Stimulated activated CD4-positive, alpha-beta T cell treated with anti-CD3 and anti-CD28 coated beads, Interleukin-12 subunit alpha, Interleukin-12 subunit beta, amount 100 ng/mL, for 48 hours (primary cell): ENCODE results near the gene TTLL1.
A peak's percentile ranks its signal among the peaks of the same experiment; 100 is the strongest.
"Not testable (repeated sequence)": the region's sequence is repeated elsewhere in the genome, so short reads cannot be mapped to it uniquely, and the experiment has no call there.

Source experiments
- DNase-seq, 3 donors: peaks; one replicate each; pipeline ENCODE4 v3.0.0-alpha.2; 2020; ENCODE audit warnings: low read depth in 2 of 3, low spot score in 1 of 3

TTLL1 gene

DNA sequence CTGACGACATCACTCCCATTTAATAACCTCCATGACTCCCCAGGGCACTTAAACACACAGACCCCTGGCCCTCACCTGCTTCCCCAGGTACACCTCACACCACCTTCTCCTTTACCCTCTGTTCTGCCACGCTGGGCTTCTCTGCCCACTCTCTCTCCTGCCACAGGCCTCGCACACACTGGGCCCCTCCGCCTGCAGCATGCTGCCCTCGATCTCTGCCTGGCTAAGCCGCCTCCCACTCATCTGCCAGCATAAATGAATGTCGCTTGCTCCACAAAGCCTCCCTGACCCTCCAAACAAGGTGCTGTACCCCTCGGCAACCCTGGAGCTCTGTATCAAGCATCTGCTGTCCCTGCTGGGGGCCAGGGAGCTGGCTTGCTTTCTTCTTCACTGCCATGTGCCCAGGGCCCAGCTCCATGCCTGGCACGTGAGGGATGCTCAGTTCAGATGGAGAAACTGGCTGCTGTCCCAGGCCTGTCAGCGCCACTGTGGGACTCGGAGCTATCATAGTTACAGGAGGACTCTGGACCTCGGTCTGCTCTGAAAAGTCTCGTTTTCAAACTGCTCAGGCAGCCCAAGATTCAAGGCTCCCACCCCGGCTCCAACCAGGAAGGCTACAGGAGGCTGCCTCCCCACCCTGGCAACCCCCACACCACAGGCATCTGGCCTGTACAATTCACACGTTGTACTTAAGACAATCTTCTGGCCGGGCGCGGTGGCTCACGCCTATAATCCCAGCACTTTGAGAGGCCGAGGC is 11.9 kb downstream of the TTLL1 start:
- no peak for DNase-seq

DNA sequence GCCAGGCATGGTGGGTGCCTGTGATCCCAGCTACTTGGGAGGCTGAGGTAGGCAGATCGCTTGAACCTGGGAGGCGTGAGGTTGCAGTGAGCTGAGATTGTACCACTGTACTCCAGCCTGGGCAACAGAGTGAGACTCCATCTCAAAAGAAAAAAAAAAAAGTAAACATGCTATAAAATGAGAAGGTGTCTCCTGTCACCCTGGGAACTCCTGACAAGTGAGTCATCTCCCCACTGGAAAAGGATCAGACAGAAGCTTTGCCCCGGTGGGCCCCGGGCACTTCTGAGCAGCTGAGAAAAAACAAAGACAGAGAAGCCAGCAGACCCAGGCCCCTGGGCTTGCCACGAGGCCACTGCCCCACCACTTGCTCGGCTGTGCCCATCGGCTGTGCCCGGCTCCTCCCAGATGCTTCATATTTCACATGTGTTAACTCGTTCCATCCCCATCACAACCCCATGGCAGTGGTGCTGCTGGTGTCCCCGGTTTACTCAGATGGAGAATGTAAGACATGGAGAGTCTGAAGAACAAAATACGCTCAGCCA is 22.3 kb downstream of the TTLL1 start:
- no peak for DNase-seq

DNA sequence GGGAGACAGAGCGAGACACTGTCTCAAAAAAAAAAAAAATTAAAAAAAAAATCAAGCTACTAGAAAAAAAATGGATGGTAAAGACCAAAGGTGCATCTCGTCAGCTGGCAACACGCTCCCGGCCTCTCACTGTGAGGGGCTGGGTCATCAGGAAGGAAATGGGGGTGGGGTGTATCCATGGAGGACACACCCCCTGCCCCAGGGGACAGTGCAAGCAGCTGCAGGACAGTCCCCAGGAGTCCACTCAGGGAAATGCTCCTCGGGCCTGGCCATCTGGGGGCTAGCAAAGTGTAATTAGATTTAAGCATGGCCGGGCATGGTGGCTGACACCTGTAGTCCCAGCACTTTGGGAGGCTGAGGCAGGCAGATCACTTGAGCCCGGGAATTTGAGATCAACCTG is 23.1 kb downstream of the TTLL1 start:
- DNase-seq, result no peak

DNA sequence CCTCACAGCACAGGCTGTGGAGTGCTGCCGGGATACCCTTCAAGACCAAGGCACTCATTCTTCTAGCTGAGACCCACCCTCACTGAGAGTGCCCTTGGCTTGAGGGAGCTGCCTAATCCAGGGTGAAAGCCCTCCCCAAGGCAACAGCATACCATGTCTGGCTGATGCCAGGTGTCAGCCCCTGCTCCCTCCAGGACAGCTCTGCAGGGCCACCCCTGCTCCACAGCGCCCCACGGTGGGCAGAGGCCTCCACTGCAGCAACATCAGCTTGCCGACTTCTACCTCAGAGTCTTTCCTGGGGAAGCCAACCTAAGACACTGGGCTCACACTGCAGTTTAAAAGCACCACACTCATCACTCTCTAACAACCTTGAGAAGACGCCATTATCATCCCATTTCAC is 29.0 kb downstream of the TTLL1 start:
- peak; percentile 39 to 50 (median 45) for DNase-seq

DNA sequence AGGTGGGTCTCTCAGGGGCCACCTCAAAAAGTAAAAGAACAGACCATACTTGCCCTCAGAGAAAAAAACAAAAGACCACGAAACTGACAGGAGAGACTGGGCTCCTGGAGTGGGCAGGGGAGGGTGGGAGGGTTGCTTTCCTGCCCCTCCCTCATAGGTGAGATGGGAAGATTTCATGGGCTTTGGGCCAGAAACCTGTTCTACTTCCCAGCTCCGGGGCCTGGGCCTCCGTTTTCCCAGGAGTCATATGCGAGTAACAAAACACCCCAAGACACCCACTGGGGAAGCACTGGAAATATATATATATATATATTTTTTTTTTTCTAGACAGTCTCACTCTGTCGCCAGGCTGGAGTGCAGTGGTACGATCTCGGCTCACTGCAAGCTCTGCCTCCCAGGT is 31.6 kb downstream of the TTLL1 start:
- DNase-seq, result no peak

DNA sequence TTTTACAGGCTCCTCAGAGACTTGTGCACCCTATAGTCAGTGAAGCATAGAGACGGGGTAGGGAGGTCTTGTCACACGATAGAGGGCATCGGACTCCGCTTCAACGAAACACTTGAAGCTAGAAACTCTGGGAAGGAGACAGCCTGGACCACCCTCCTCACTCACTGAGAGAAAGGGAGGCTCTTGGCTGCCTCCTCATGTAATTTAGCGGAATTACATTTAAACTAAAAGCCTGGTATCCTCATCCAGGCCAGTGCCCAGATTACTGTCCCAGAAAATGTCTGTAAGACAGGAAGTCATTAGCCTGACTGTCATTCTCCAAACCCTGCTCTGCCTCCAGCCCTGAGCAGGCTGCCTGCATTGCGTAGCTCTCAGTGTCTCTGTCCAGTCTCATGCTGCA is 36.0 kb downstream of the TTLL1 start:
- no peak for DNase-seq

DNA sequence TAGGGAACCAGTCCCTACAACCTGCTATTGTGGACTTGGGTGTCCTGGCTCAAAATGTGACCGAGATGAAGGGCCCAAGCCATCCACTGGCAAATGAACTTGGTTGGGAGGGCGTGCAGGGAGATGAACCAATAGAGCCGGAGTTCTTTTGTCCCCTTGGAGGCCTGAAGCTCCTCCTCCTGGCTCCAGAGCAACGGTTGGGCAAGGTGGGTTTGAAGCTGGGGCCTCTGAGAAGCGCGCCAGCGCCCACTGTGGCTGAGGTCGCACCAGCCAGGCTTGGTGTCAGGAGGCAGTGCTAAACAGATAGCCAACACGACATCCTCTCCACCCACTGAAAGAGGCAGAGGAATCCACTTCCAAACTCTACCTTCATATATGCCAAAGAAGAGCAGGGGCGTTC is 38.2 kb downstream of the TTLL1 start:
- DNase-seq, result no peak

DNA sequence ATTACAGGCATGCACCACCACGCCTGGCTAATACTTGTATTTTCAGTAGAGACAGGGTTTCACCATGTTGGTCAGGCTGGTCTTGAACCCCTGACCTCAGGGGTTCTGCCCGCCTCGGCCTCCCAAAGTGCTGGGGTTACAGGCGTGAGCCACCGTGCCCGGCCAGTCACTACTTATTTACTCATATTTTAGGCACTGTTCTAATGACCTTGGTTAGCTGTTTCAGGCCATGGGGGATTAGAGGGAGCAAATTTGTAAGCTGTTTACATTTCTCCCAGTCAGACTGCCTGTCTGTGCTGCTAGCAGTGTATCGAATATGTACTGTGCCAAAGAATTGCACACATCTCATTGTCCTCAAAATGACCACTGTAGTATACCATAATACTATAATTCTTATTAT is 41.6 kb downstream of the TTLL1 start:
- no peak for DNase-seq

DNA sequence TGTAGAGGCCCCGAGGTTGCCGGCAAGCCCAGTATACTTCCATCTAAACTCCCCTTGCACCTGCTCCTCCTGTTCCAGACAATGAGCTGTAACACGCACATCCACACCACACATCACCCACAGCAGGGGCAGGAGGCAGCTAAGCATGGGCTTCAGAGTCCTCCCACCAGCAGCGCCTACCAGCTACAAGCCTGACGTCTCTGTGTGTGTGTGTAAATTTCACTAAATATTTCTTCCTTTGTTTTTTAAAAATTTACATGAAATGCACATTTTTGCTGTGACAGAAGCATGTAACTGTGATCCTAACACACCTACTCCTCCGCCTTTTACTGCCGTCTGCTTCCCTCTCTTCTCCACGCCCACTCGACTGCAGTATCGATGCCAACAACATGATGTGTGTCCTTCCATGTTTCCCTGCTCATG is 44.9 kb downstream of the TTLL1 start:
- DNase-seq, result no peak

DNA sequence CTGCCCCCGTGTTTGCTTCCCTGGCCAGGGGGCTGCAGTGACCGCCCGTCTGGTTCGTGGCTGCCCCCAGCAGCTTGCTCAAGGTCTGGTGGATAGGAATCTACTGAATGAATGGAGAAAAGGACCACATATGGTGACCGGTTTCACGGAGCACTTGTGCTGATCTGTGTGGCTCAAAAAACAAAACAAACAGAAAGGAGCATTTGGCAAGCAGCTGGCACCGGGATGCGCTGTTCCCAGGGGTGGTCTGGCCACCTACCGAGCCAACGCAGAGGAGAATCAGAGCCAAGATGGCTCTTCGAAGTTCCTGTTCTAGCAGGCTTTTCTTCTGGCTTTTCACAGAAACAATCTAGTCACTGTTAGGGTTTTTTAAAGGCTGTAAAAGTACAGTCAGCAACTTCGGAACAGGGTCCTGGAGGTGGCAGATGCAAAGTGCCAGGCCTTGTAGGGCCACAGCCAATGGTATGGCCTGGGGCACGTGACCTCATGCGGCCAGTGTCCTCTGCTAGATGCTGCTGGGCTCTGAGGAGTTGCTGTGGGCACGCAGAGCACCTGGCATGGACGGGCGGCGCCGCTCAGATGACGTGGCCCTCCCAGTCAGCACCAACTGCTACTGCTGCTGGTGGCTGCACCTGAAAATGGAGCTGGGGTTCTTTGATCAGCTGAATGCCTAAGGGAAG is 47.0 kb downstream of the TTLL1 start:
- no peak for DNase-seq

DNA sequence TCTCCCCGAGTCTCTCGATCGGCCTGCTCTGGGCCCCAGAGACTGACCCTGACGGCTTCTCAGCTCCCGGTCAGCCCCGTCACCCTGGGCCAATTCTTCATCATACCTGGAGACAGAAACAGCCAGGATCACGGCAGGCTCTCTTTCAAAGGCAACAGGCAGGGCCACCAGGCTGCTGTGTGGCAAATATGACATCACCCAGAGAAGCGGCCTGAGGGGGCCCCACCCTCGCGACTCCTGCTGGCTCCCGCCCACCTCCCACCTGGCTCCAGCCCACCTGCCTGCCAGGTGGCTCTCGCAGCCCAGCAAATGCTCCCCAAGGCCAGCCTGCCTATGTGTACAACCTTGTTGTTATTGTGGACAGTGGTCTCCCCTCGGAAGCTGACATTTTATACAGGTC is 49.4 kb downstream of the TTLL1 start:
- DNase-seq, result no peak

DNA sequence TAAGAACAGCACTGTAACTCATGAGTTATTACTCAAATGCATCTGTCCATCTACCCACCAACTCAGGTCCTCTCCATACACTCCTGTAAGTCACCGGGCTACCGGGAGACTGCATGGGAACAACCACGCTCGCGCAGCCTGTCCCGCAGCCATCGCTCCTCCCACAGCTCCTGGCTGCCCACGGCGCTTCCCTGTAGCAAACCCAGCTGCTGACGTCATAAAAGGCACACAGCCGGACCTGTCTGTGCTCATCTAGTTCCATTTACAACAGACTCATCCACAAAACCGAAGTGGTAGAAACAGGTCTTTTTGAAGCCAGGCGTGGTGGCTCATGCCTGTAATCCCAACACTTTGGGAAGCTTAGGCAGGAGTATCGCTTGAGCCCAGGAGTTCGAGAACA is 50.9 kb downstream of the TTLL1 start:
- no peak for DNase-seq

DNA sequence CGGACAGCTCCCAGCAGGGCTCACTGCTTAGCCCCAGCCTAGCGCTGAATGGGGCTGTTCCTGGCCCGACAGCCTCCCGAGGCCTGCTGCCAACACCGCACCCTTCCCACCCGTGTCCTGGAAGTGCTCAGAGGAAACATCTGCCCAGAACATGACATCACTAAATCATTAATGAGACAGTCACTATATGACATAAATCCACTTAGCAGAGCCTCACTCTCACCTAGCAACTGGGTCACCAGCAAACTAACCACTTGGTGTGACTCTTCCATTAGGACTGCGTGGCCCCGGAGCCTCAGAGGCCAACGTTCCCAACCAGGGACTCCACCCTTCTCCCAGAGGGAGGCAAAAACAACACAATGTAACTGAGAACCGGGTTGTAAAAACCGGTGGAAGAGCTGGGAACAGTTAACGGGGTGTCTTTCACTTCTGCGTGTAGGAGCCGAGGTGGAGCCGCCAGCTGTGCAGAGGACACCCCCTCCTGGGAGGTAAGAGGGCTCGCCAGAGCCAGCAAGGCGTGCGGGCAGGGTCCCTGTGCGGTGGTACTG is 52.8 kb downstream of the TTLL1 start:
- DNase-seq, result no peak

DNA sequence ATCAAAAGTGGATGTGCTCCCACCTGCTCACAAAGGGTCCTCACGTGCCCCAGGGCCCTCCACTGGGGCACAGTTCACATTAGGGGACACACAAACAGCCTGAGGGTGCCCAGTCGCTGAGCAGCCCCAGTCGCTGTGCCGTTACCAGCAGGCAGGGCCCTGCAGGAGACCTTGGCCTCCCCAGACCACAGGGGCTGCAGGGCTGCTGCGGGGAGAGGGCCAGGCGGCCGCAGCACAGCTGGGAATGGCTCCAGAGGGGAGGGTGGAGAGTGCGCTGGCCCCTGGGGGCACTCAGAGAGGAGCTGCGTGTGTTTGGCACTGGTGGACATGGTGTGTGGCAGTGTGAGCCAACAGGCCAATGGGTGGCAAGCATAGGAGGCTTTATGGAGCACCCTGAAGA is 53.9 kb downstream of the TTLL1 start:
- no peak for DNase-seq

DNA sequence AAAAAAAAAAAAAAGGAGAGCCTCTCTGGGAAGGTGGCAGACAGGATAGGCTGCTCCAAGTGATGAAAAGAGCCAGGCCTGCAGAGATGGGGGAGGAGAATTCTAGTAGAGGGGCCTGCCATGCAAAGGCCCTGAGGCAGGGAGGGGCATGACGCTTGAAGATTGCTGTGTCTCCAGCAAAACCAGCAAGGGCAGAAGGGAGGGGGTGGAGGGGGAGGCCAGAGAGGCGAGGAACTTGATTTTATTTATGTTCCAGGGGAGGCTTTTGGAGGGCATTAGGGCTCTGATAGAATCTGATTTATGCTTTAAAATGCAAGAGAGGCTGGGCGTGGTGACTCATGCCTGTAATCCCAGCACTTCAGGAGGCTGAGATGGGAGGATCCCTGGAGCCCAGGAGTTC is 57.6 kb downstream of the TTLL1 start:
- no peak for DNase-seq

DNA sequence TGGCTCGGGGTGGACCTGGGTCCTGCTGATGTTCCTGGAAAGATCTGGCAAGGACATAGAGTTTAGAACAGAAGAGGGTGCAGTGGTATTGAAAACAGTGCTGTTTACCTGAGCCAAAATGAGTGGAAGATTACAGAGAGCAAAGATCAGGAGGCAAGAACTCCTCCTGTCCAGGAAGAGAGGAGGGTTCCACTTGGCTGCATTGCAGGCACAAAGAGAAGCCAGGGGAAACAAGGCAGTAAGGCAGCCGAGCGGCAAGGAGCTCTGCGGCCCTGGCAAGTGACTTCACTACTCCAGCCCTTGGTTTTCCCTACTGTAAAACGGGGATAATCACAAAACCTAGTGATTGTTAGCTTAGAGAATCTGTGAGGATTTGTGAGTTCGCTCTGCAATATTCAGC is 70.6 kb downstream of the TTLL1 start:
- no peak for DNase-seq

DNA sequence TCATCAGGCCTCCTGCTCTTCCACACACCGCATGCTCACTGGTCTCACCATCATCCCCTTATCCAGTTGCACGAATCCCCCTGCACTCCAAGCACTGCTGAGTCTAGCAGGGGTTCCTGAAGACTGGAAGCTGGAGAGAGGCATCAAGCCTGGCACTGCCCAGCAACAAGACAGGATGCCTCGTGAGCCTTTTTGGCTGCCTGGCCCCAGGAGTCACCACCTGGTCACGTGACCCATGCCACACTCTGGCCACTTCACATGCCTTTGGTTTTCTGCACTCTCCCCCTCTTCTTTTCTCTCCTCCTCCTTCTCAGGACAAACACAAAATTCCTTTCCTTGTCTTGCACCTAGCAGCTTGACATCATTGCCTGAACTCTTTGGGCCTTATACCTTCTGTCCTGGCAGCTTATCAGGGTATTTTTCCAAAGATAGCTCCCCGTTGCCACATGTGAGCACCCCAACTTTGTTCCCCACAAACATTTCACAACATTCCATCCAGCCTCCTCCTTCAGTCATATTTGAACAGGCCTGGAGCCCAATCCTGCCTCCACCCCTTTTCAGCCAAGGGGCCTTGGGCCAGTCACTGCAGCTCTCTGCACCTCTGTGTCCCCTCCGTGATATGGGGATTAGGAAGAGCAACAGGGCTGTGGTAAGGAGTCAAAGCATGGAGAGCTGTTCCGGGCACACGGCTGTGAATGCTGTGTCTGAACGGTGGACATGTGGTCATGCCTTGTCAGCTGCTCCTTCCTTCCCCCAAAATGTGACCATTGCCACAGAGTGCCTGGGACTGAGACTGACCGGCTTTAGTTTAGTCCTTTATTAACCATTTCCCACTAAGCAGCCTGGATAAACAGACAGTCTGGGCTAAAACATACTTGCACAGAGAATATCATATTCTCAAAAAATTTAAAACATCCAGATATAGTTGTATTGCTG is 71.4 kb downstream of the TTLL1 start:
- DNase-seq, result no peak

DNA sequence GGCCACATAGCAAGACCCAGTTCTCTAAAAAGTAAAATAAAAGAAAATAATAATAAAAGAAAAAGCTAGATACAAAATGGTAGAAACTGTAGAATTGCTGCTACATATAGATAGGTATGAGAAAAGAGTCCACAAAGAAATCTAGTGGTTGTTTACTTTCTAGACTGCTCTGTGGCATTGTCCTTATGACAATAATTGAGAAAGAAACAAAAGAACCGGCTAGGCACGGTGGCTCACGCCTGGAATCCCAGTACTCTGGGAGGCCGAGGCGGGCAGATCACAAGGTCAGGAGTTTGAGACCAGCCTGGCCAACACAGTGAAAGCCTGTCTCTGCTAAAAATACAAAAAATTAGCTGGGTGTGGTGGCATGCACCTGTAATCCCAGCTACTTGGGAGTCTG is 73.0 kb downstream of the TTLL1 start:
- DNase-seq, result not testable (repeated sequence)

DNA sequence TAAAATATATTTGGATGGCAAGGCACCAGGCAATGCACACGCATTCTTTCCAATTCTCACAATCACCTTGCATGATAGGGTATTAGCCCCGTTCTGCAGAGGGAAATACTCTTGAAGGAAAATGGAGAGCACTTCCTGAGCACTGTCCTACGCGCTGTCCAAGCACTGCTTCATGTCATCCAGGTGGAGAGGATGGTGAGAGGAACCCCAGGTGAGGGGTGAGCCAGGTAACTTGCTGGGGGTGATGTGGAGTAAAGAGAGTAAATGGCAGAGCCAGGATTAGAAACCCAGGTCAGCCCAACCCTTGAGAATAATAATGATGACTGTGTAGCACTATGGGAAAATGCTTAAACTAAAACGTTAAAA is 73.5 kb downstream of the TTLL1 start:
- no peak for DNase-seq

DNA sequence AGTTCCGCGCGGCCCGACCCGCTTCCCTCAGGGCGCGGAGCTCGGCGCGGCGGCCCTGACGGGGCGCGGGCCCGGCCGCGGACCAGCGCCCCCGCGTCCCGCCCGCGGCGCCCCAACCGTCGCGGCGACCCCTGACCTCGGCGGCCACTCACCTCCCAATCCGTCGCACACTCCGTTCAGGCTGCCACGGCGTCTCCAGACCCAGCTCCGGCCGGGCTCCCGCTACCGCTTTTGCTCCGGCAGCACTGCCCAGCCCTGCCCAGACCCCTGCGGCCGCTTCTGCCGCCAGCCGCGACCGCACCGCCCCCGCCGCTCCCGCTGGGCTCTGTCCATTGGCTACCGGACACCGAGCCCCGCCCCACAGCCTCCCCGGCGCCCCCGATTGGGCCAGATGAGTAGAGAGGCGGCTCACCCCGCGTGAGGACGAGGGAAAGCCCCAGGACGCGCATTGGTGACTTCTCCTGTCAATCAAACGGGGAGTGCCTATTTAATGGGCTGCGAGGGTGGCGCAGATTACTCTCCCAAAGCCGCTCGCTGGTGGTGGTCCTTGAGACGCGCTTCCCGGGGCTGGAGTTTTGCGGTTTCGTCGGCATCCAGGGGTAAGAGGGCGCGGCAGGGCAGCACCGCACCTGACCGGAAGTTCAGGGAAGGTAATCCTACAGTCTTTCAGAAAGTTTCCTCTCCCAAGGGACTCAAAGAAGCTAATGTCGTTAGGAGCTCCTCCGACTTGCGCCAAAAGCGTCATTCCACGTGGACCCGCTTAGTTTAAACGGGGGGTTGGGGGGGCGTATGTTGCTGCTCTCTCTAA is 74.1 kb downstream of the TTLL1 start, which contains the start of gene PACSIN2:
Gene PACSIN2, minus strand, starts transcription at position 281 of the 808 bp plus-strand sequence. CDS start 103,069 bp downstream, outside the sequence.
- DNase-seq, result peak; percentile 98 to 99 (median 98)
